ENCODE results near the gene GSC2.
A peak's percentile ranks its signal among the peaks of the same experiment; 100 is the strongest.

GSC2 gene

DNA sequence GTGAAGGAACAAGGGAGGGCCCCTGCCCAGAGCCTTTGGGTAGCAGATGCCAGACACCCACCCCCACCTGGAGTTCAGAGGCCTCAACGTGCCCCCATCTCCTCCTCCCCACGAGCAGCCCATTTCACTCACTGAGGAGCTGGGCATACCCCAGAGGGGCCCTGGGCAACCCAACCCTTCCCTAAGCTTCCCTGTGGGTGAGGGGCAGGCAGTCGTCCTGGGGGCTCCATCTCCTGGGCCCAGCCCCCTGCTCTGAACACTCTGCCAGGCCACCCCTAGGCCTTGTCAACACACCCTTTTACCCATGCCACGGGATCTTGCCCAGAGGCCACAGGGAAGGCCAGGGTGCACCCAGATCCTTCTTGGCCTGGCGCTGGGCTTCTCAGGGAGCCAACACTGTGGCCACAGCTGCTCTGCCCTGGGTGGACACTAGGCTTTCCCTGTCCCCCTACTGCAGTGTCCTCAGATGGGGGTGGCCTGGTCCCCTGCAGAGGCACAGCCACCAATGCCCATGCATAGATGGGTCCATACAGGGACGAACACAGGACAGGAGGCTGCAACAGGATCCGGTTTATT, 25.0 kb upstream of the GSC2 start:
- peak overlapping the region in 8 of 10 experiments; percentile 90 to 100 (median 98); a peak in 13 of 20 replicates for H3K4me3 ChIP-seq

DNA sequence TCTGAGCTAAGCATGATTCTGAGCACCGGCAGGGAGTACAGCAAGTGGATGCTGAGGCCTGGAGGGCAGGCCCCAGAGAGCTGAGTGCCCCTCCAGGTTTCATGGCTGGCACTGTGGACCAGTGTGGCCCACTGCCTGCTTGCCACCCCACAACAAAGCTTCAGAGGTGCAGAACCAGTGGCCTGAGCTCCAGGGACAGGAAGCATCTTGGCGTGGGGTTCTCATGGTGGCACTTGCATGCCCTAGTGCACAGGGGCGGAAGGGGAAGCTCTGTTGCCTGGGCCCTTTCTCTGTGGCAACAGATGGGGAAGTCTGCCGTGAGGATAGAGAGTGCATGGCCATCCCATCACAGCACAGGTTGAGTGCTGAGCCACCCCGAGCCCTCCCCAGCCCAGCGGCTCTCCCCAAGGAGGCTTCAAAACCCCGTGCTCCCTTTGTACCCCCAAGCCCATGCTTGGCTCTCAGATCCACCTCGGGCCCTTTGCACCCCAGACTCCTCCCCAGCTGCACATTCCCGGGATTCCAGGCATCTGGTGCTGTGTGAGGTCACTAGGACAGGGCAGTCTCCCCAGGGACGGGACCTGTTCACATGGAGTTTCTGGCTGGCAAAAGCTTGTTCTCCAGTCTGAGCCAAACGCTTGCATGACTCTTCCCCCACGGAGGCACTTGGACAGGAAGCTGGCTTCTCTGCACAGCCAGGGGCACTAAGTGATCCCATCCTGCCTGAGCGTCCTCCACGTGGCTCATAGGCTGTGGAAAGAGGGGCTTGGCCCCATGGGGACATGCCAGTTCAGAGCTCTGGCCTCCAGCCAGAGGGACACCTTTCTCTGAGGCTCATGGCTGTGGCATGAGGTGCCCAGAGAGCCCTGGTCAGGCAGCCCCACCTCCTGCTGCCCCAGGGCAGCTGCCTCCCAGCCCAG, 24.3 kb upstream of the GSC2 start:
- H3K4me1 ChIP-seq = peaks cover 67 to 74% (median 70%) of the 10 kb centered on the region in 10 experiments
- peaks cover 0 to 38% (median 13%) of the 10 kb centered on the region in 11 experiments; a peak in 10 of 22 replicates for H3K36me3 ChIP-seq
- H3K27me3 ChIP-seq = peaks cover 14 to 19% (median 18%) of the 10 kb centered on the region in 11 experiments
- peak overlapping the region; percentile 96 to 100 (median 98) for H3K4me2 ChIP-seq
- H4K20me1 ChIP-seq = peaks cover 8 to 64% (median 47%) of the 10 kb centered on the region in 11 experiments; a peak in 19 of 22 replicates
- H3K4me3 ChIP-seq = peak overlapping the region in 9 of 10 experiments; percentile 2 to 100 (median 98); a peak in 17 of 20 replicates
- H3K27ac ChIP-seq = peak overlapping the region in 9 of 11 experiments; percentile 37 to 99 (median 97); a peak in 18 of 22 replicates
- TF ChIP-seq Cebpa-rat (IDR thresholded peaks at IDR 0.05) = no peak
- peak overlapping the region; percentile 24 to 100 (median 98); a peak in 20 of 22 replicates for H3K9ac ChIP-seq
- no peaks in the 10 kb centered on the region for H3K9me3 ChIP-seq (replicated peaks in 1 of 11)

More for the DNA sequence above, 25.0 kb upstream of the GSC2 start:
- no peak for TF ChIP-seq Cebpa-rat (IDR thresholded peaks at IDR 0.05)
- H3K36me3 ChIP-seq = peaks cover 0 to 38% (median 13%) of the 10 kb centered on the region in 11 experiments; a peak in 10 of 22 replicates
- H3K27me3 ChIP-seq = peaks cover 6 to 12% (median 11%) of the 10 kb centered on the region in 11 experiments
- no peaks in the 10 kb centered on the region for H3K9me3 ChIP-seq (replicated peaks in 1 of 11)
- H3K9ac ChIP-seq = peak overlapping the region; percentile 24 to 100 (median 98); a peak in 19 of 22 replicates
- peaks cover 8 to 68% (median 47%) of the 10 kb centered on the region in 11 experiments; a peak in 19 of 22 replicates for H4K20me1 ChIP-seq
- peak overlapping the region in 9 of 11 experiments; percentile 37 to 99 (median 97); a peak in 18 of 22 replicates for H3K27ac ChIP-seq
- peaks cover 70 to 77% (median 75%) of the 10 kb centered on the region in 10 experiments for H3K4me1 ChIP-seq
- H3K4me2 ChIP-seq = peak overlapping the region; percentile 96 to 100 (median 98)

DNA sequence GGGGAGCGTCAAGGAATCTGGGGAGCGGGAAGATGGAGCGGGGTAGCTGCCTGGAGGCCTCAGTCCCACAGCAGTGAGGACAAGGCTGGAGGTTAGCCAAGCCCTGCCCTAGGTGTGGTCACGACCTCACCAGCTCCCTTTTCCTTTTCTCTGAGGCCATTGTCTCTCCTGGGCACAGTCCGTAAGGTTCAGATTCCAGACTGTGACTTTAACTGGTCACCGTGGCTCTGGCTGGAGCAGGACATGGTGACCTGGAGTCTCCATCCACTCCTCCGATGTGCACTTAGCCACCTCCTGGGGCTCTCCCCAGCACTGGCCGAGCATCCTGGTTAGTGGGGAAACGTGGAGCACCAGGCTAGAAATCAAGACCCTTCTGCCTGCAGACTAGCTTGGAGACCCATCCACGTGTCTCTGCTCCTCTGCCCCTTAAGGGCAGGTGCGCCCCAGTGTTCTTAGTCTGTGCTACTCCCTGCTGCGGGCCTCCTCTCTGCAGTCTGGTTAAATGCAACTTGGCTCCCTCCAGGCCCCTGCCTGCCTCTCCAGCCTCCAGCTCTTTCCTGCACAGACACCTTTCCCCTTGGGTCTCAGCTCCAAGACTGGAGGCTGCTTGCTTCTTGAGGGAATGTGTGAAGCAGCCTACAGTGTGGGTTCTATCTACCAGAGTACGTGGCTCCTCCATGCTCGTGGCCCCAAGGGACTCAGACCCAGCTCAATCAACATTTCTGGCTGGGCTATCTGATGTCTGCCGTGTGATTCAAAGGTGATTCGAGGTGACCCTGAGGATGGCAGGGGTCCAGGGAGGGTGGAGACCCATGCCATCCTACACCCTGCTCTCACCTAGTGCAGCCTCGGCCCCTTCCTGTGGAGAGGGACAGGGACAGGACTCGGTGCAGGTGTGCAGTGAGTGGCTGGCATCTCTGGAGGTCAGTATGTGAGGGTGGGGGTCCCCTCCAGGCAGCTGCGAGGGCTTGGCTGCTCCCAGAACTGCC, 23.2 kb upstream of the GSC2 start:
- peak overlapping the region in 9 of 11 experiments; percentile 91 to 99 (median 97); a peak in 18 of 22 replicates for H3K27ac ChIP-seq
- peaks cover 24 to 30% (median 29%) of the 10 kb centered on the region in 11 experiments for H3K27me3 ChIP-seq
- peaks cover 8 to 62% (median 47%) of the 10 kb centered on the region in 11 experiments; a peak in 19 of 22 replicates for H4K20me1 ChIP-seq
- TF ChIP-seq Cebpa-rat (IDR thresholded peaks at IDR 0.05) = no peak
- peak overlapping the region; percentile 96 to 100 (median 98) for H3K4me2 ChIP-seq
- peaks cover 64 to 69% (median 67%) of the 10 kb centered on the region in 10 experiments for H3K4me1 ChIP-seq
- H3K36me3 ChIP-seq = peaks cover 0 to 38% (median 13%) of the 10 kb centered on the region in 11 experiments; a peak in 10 of 22 replicates
- H3K4me3 ChIP-seq = peak overlapping the region; percentile 2 to 100 (median 97); a peak in 18 of 20 replicates
- H3K9me3 ChIP-seq (replicated peaks in 1 of 11) = no peaks in the 10 kb centered on the region
- peak overlapping the region; percentile 95 to 100 (median 98); a peak in 21 of 22 replicates for H3K9ac ChIP-seq

DNA sequence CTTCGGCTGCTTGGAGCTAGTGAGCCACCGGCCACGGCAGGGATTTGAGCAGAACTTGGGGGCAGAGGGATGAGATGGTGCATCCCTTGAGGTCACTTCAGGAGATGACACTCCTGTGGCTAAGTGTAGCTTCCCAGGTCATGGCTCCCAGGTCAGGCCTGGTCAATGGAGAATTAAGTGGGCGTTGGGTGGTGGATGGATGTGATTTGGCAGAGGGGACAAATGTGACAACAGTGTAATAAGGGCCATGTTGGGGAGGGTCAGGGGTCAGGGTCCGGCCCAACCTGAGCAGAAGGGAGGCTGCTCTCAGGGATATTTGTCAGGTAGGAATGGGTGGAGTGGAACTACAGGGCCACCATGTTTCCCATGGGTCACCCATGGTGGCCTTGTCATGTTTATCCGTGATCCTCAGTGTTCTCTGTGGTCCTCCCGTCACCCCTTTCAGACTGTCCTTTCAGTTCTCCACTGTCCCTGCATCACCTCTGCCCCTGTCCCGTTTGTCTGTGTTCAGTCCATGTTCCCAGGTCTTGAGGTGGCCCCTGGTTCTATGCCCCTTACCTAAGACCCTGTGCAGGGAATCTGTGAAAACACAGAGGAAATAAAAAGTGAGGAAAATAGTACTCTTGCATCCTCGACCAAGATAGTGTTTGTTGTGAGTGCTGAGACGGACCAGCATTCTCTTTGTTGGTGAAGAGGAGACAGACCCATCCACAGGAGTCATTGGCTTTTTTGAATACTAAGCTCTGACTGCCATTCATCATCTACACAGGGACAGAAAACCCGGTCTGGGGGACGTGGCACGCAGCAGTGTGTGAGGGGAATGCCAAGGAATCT, 22.3 kb upstream of the GSC2 start:
- peaks cover 8 to 56% (median 42%) of the 10 kb centered on the region in 11 experiments; a peak in 19 of 22 replicates for H4K20me1 ChIP-seq
- no peaks in the 10 kb centered on the region for H3K9me3 ChIP-seq (replicated peaks in 1 of 11)
- TF ChIP-seq Cebpa-rat (IDR thresholded peaks at IDR 0.05) = no peak
- peaks cover 60 to 64% (median 63%) of the 10 kb centered on the region in 10 experiments for H3K4me1 ChIP-seq
- peak overlapping the region; percentile 95 to 100 (median 98) for H3K9ac ChIP-seq
- peak overlapping the region; percentile 90 to 100 (median 98) for H3K4me3 ChIP-seq
- peak overlapping the region; percentile 96 to 100 (median 98) for H3K4me2 ChIP-seq
- H3K27ac ChIP-seq = peak overlapping the region; percentile 84 to 99 (median 96)
- peaks cover 33 to 39% (median 38%) of the 10 kb centered on the region in 11 experiments for H3K27me3 ChIP-seq
- peaks cover 0 to 36% (median 13%) of the 10 kb centered on the region in 11 experiments; a peak in 10 of 22 replicates for H3K36me3 ChIP-seq

DNA sequence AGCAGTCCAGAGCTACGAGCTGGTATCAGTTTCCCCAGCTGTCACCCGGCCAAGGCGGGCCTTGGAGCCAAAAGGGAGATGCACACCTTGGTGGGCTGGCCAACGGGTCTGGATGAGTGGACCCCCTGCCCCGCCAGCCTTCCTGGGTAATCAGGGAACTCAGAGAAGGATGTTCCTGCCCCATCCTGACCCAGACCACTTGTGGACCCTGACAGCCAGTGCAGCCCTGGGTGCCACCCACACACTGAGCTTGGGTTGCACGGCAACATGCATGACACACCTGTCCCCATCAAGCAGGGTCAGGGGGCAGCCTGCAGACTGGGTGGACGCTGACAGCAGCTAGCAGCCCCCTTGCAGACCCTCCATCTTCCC, 19.8 kb upstream of the GSC2 start:
- no peaks in the 10 kb centered on the region for H3K9me3 ChIP-seq (replicated peaks in 1 of 11)
- no peak for TF ChIP-seq Cebpa-rat (IDR thresholded peaks at IDR 0.05)
- peaks cover 0 to 11% (median 2%) of the 10 kb centered on the region in 11 experiments; a peak in 7 of 22 replicates for H3K36me3 ChIP-seq
- peaks cover 45 to 58% (median 55%) of the 10 kb centered on the region in 11 experiments for H3K27me3 ChIP-seq
- peak overlapping the region in 7 of 11 experiments; percentile 96 to 100 (median 99); a peak in 5 of 22 replicates for H3K4me2 ChIP-seq
- peaks cover 35 to 40% (median 38%) of the 10 kb centered on the region in 10 experiments for H3K4me1 ChIP-seq
- H3K27ac ChIP-seq = no peak overlapping the region
- H3K9ac ChIP-seq = no peak overlapping the region
- H3K4me3 ChIP-seq = peak overlapping the region in 3 of 10 experiments; percentile 96 to 100 (median 99); a peak in 1 of 20 replicates
- peaks cover under 1 to 31% (median 24%) of the 10 kb centered on the region in 11 experiments; a peak in 18 of 22 replicates for H4K20me1 ChIP-seq

DNA sequence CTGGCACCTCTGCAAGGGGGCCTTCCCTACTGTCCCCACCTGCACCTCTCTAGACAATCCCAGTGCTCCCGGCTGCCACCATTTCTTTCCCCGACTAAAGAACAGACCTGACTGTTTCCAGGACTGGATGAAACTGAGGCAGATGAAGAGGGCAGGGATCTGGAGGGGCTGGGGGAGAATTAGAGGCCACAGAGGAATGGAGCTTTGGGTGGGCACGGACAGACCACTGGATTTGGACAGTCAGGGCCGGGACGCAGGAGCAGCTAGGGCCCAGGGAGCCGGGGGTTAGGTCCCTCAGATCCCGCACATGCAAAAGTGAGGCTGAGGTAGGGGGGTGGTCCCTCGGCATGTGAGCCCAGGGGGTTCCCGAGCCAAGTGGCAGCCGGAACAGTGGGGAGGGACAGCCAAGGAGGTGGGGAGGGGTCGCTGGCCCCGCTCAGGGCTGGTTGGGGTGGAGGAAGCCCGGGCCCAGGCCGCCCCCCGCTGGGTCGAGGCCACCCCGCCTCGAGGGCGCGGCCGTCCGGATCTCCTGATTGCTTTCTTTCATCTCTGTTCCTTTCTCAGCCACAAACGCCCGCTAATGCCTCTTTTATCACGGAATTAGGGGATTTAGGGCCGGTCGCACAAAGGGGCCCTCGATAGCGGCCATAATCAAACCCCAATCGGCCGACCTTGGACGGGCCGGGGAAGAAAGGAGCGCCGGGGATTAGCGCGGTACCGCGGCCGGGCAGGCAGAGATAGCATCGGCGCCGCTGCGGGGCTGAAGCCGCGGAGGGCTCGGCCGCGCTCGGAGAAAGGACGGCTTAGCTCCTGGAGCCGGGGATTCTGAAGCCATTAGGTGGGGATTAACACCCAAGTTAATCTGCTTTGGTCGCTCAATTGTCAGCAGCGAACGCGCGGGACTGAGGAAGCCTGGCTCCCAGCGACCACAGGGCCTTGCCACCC, 19.2 kb upstream of the GSC2 start:
- Histone ChIP-seq H3K27ac (no peak overlapping the region), H3K4me3 (0 out of 20 replicates have a peak overlapping the region, but pooled peaks of 1 of the 10 experiments have one; percentile 99), H3K9me3 (replicated peaks in 1 of 11) (peaks cover 0 to 6% (median 0%) of the 10 kb centered on the region in 11 experiments; a peak in 4 of 22 replicates), H3K9ac (no peak overlapping the region; a peak in 1 of 22 replicates), H3K4me2 (no peak overlapping the region), H3K36me3 (peaks cover 0 to 10% (median 0%) of the 10 kb centered on the region in 11 experiments; a peak in 4 of 22 replicates), H3K4me1 (peaks cover 29 to 33% (median 31%) of the 10 kb centered on the region in 10 experiments), H3K27me3 (peaks cover 45 to 58% (median 55%) of the 10 kb centered on the region in 11 experiments), H4K20me1 (peaks cover 0 to 25% (median 18%) of the 10 kb centered on the region in 11 experiments; a peak in 13 of 22 replicates)
- TF ChIP-seq Cebpa-rat (IDR thresholded peaks at IDR 0.05) = no peak
